Colonic mucosa (tissue), 4 donors: ENCODE data around the gene OCIAD2. TPM values are rescaled to one million over a fixed set of nuclear protein-coding genes. Genes with fewer than 3 reads are reported as not detected.

ENCODE experiments used
- DNase-seq: peaks from one replicate; pipeline ENCODE4 v3.0.0-alpha.2; 2020
- H3K27ac ChIP-seq: fragments of 200-600 bp; one replicate; pipeline ENCODE4 v1.8.0; 2021
- H3K27me3 ChIP-seq: fragments of 200-600 bp; one replicate; pipeline ENCODE4 v1.8.0; 2021
- H3K36me3 ChIP-seq: fragments of 200-600 bp; one replicate; pipeline ENCODE4 v1.8.0; 2021
- H3K4me1 ChIP-seq: fragments of 200-600 bp; one replicate; pipeline ENCODE4 v1.8.0; 2021; ENCODE audit warnings: mild to moderate bottlenecking
- H3K4me3 ChIP-seq: fragments of 200-600 bp; one replicate; pipeline ENCODE4 v1.8.0; 2021
- H3K9ac ChIP-seq, 2 donors: one replicate each; pipeline ENCODE4 v1.7.0; 2013; ENCODE audit warnings: control low read depth in 2 of 2, low read depth in 2 of 2, low read length in 2 of 2
- H3K9me3 ChIP-seq: fragments of 200-600 bp; one replicate; pipeline ENCODE4 v1.8.0; 2021
- CTCF ChIP-seq: fragments of 200-600 bp; IDR thresholded peaks from one replicate; pipeline ENCODE4 v1.8.0; 2022; ENCODE audit warnings: antibody characterized with exemption, mild to moderate bottlenecking
- intact Hi-C: fragments of 100-400 bp; cut with DNase I; formaldehyde crosslinking; loops from one replicate; pipeline ENCODE4 v1.14.1; 2022
- total RNA-seq, 2 donors: library from RNA; stranded (reverse); fragmentation: NEBNext Ultra II Directional in 1 of 2; extraction: Animal tissue kit (Norgen Biotek cat#: 25700) in 1 of 2; gene quantifications; one replicate each; pipeline ENCODE4 v1.2.1, GENCODE V29; 2021
- donor health status: healthy.
- donor health status: DM: no; HTN: no; CAD: no.
- donor health status: DM: no; HTN: no; CAD: no.

Gene OCIAD2
- total RNA-seq, 2 donors from 2014 or later = 55.7 to 124 TPM

GRCh38 chr4:48914311-48914710, 7.7 kb upstream of the OCIAD2 start:
- Histone ChIP-seq H3K4me3 (no peak overlapping the region), H3K27ac (no peak overlapping the region), H3K36me3 (no peaks in the 10 kb centered on the region), H3K9me3 (no peaks in the 10 kb centered on the region), H3K9ac (no peak overlapping the region), H3K27me3 (no peaks in the 10 kb centered on the region), H3K4me1 (no peaks in the 10 kb centered on the region)
- TF ChIP-seq CTCF = no peak
- intact Hi-C loops = no loop called here
- DNase-seq = no peak

DNA sequence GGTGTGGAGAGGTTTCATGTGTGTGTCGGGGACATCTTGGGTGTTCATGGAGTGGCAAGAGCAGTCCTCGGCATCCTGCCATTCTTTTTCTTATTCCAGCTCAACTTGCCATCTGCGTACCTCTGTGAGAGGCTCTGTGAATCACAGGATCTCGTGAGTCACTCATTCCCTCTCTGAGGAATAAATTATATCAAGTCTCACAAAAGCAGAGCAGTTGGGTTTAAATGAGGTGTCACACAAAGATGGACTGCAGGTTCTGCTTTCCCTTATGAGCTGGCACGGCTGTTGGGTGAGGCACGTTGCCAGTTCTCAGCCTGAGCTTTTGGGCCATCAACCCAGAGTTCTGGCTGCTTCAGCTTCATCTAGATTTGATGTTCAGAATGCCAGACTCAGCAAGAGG, 6.8 kb upstream of the OCIAD2 start:
- Histone ChIP-seq H3K36me3 (no peaks in the 10 kb centered on the region), H3K27ac (no peak overlapping the region), H3K9me3 (no peaks in the 10 kb centered on the region), H3K4me3 (no peak overlapping the region), H3K4me1 (no peaks in the 10 kb centered on the region), H3K27me3 (no peaks in the 10 kb centered on the region), H3K9ac (no peak overlapping the region)
- intact Hi-C loops = no loop called here
- no peak for TF ChIP-seq CTCF
- no peak for DNase-seq

- no peak for TF ChIP-seq CTCF
- Histone ChIP-seq H3K27ac (no peak overlapping the region), H3K9me3 (no peaks in the 10 kb centered on the region), H3K4me3 (no peak overlapping the region), H3K9ac (no peak overlapping the region), H3K27me3 (no peaks in the 10 kb centered on the region), H3K4me1 (no peaks in the 10 kb centered on the region), H3K36me3 (no peaks in the 10 kb centered on the region)
- DNase-seq = no peak
- intact Hi-C loops = no loop called here
Measured at GRCh38 chr4:48912349-48912748, 5.8 kb upstream of the OCIAD2 start.

DNA sequence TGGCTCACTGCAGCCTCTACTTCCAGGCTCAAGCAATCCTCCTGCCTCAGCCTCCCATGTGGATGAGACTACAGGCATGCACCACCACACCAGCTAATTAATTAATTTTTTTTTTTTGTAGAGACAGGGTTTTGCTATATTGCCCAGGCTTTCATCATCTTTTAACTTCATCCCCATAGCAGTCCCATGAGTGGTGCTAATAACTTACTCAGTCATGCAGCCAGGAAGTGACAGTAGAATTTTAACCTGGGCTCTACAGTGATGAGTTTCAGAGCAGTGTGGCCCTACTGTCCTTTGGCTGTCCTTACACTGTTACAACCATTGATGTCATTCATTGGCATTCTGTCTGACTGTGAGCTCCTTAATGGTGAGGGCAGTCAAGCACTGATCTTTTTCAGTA, 3.9 kb upstream of the OCIAD2 start:
- Histone ChIP-seq H3K9me3 (no peaks in the 10 kb centered on the region), H3K4me3 (no peak overlapping the region), H3K4me1 (no peaks in the 10 kb centered on the region), H3K27me3 (no peaks in the 10 kb centered on the region), H3K9ac (no peak overlapping the region), H3K27ac (no peak overlapping the region), H3K36me3 (no peaks in the 10 kb centered on the region)
- DNase-seq = no peak
- intact Hi-C loops = no loop called here
- no peak for TF ChIP-seq CTCF

DNA sequence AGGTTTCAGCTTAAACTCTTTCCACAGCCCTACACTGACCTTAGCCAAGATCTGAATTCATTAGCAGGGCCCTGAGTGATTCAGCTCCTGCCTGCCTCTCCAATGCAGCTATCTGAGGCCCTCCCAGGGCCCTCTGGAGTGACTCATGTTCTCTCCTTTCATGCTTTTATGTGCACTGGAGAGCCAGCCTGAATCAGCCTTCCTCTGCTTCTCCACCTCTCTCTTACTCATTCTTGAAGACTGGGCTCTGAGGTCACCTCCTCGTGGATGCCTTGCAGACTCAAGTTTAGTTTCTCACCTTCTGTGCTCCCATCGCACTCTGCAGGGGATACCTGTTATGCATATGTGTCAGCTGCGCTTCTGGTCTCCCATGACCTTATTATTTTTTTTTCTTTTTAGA, 3.1 kb upstream of the OCIAD2 start:
- Histone ChIP-seq H3K4me3 (no peak overlapping the region), H3K27ac (no peak overlapping the region), H3K9me3 (no peaks in the 10 kb centered on the region), H3K4me1 (no peaks in the 10 kb centered on the region), H3K9ac (no peak overlapping the region), H3K27me3 (no peaks in the 10 kb centered on the region), H3K36me3 (no peaks in the 10 kb centered on the region)
- no peak for TF ChIP-seq CTCF
- intact Hi-C loops = loop anchor here (10.0 kb wide), 1 partner anchor 135 kb away; no protein-coding TSS in a partner anchor
- no peak for DNase-seq

DNA sequence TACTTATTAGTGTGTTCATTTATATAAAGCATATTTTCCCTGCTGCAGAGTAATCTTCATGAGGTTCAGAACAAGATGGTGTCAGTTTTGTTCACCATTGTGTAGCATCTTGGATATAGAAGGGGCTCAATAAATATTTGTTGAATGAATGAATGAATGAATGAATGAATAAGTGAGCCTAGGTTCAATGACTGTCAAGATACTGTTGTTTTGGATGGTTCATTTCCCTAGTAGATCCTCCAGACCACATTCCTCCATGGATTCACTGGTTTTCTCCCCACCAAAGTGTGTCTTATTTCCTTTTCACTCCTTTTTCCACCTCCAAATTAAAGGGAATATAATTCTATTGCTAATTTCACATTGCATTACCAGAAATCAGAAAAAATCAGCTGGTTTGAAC, 2.1 kb upstream of the OCIAD2 start:
- no peaks in the 10 kb centered on the region for H3K9me3 ChIP-seq
- no peak overlapping the region for H3K27ac ChIP-seq
- H3K4me3 ChIP-seq = no peak overlapping the region
- H3K4me1 ChIP-seq = no peaks in the 10 kb centered on the region
- no peak for TF ChIP-seq CTCF
- H3K36me3 ChIP-seq = no peaks in the 10 kb centered on the region
- no peaks in the 10 kb centered on the region for H3K27me3 ChIP-seq
- no peak for DNase-seq
- intact Hi-C loops = loop anchor here (10.0 kb wide), 1 partner anchor 134 kb away; no protein-coding TSS in a partner anchor
- H3K9ac ChIP-seq = no peak overlapping the region
